ENCODE measurements around the gene ADARB1.

Gene ADARB1

DNA sequence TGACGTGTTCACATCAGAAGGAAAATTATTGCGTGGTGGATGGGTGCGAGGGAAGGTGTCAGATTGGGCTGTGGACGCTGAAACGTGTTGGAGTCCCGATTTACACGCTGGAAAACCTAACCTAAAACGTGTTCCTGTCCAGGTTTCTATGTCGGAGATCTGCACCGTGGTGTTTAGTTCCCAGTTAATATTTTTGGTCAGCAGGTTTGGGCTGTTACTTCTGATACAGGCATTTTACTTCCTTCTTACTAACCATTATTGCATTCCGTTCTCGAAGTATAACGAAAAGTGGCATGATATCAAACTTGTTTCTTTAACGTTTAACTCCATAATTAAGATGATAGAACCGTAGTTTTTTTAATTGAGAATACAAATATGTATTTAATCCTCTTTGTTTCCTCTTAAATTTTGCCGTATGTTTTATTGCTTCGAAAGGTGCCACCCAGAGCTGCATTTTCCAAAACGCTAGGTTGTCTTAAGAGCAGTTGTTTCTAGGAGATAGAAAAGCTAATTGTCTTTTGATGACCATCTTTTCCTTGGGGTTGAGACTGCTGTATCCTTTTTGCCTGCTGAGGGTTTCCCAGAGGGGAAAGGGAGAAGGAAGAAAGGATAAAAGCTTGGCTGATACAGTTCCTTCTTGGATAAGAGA, 1.3 kb downstream of the ADARB1 start:
- DNase-seq (ENCODE audit: low read depth), result no peak

DNA sequence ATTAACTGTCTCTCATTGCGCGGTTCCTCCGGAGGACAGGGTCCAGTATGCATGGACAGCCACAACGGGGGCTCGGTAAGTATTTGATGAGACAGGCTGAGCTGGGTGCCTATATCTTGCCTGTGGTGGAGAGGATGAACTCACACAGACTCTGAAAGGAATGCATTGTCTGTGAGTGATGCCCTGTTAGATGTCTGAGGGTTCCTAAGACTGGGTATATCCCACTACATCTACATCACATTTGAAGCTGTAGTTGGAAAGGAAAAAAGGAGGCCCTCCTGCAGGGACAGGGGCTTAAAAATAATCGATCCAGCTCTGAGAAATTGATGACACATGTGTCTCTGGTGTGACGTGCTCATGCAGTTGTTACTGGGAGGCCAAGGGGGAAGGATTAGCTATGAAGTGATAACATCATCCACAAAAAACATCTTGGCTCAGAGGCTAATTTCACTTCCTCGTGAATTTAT, 1.9 kb downstream of the ADARB1 start:
- DNase-seq (ENCODE audit: low read depth), result no peak

DNA sequence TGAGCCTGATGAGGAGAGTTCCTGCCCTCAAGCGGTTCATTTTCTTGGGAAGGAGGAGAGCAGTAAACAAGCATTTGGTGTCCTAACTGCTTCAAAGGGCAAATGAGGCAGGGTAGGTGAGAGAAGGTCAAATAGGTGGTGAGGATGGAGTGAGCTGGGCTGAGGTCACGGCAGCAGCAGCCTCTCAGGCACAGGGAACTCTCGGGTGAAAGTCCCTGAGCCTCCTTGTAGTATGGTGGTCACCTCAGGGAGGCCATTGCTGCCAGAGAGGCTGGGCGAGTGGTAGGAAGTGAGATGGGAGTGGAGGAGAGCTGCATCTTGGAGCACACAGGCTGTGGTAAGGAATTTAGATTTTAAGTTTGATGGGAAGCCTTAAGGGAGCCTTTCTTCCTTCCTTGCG, 4.0 kb downstream of the ADARB1 start:
- DNase-seq (ENCODE audit: low read depth), result no peak

DNA sequence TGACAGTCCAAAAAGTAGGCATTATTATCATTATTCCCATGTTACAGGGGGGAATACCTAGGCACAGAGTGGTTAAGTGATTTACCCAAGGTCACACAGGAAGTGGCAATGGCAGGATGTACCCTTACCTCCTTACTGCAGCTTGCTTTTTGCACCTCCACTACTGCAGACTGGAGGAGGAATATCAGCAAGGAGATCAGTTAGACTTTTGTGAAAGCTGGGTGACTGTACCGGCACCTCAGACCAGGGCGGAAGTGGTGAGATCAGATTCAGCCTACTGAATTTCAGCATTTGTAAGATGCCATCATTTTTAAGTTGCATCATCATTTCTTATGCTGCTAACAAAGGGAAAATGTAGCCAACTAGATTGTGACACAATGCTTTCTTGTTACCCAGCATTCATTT, 4.5 kb downstream of the ADARB1 start:
- DNase-seq (ENCODE audit: low read depth), result peak; percentile 44

DNA sequence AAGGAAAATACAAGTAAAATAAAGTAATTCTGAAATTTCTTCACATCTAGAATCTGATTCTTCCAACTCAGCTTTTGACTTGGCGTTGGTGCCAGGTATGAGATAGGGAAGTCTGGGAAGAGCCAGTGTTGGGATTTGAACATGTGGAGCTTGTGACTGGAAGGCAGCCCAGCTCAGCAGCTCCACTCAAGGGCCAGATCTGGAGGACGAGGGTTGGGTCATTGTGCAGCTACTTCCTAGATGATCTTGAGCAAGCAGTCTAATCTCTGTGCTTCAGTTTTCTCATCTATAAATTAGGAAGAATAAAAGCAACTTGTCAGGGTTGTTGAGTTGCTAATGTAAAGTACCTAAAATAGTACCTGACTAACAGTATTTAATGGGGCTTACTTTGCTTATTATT, 5.0 kb downstream of the ADARB1 start:
- no peak for DNase-seq (ENCODE audit: low read depth)

DNA sequence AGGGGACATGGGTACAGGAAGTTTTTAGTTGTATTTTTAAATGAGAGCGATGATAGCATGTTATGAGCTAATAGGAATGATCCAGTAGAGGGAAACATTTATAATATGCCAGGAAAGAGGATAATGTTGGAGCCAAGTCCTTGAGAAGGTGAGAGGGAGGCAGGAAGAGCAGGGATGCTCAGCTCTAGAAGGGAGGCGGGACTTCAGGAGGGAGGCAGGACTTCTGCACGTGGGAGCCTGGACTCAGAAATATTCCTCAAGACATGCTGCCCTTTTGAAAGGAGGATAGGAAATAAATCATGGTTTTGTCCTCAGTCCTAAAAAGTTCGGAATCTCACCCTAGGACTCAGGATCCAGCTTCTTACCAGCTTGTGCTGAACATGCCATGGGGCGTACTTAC, 5.9 kb downstream of the ADARB1 start:
- no peak for DNase-seq (ENCODE audit: low read depth)

DNA sequence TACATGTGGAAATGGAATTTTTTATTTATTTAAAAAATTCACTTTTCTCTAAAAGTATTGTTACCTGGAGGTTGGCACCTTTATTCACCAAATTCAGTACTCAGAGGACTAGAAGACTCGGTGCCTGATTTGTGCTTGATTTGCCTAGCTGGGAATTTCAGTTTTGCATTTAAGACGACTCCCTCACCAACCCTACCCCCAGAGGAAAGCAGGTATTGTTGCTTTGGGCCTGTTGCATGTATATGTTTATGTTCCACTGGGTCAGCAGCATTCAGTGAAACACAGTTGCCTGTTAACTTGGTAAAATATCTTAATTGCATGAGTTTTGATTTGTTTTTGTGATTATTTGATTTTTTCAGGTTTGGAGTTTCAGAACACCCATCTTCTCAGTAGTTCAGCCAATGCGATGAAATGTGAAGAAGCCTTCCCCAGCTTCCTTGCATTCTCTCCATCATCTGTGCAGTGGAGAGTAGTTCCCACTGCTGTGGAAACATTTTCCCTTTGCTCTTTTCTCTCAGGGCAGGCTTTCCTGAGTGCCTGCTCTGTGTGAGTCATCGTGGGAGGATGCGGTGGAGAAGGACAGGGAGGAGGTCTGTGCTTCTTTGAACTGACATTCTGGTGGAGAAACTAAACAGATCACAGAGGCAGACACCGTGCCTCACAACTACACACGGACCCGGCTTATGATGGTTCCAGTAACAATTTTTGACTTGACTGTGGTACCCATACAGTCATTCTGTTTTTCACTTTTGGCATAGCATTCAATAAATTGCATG, 6.4 kb downstream of the ADARB1 start:
- no peak for DNase-seq (ENCODE audit: low read depth)

DNA sequence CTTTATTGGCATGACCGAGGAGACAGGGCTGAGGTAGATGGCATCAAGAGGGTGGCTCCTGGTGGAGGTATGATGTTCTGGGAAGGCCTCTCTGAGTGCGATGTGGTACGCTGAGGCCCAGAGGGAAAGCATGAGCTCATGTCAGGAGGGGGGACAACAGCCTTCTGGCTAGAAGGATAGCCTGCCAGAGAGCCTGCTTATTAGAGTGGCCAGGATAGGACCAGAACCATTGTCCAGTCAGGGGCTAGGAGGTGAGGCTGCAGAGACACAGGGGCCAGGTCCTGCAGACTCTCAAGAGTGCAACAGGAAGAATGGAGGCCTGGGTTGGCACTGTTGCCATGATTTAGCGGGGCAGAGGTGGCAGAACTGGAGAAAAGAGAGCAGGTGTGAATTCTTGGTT, 7.3 kb downstream of the ADARB1 start:
- no peak for DNase-seq (ENCODE audit: low read depth)

DNA sequence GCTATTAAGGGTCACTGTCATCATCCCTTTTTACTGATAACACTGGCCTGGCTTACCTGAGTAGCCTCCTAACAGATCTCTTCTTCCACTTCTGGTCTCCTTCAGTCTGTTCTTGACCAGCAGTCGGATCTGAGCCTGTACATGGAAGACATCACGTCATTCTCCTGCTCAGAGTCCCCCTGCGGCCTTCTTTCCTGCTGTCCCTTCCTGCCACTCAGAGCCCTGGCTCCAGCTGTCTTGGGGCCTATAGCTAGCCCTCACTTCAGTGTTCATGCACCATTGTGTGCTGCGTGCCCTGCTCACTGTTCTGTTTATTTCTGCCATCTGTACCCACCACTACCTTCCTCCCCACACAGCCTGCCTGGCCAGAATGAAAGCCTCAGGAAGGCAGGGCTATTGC, 8.4 kb downstream of the ADARB1 start:
- DNase-seq (ENCODE audit: low read depth), result no peak

DNA sequence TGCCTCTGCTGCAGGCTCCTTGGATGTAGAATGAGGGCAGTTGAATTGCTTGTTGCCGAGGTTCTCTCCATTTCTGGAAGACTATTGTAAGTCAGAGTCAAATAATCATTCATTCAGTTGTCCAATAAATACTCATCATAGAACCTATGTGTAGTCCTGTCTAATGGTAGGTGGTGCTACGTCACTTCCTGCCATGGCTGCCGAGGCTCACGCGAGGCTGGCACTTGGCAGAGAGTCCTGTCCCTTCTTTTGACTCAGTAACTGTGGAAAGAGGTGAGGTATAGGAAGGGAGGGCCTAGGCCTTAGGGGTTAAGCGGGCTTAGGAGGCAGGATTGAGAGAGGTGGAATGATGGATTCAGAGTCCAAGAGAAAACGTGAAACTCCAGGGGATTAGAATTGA, 9.7 kb downstream of the ADARB1 start:
- no peak for DNase-seq (ENCODE audit: low read depth)

DNA sequence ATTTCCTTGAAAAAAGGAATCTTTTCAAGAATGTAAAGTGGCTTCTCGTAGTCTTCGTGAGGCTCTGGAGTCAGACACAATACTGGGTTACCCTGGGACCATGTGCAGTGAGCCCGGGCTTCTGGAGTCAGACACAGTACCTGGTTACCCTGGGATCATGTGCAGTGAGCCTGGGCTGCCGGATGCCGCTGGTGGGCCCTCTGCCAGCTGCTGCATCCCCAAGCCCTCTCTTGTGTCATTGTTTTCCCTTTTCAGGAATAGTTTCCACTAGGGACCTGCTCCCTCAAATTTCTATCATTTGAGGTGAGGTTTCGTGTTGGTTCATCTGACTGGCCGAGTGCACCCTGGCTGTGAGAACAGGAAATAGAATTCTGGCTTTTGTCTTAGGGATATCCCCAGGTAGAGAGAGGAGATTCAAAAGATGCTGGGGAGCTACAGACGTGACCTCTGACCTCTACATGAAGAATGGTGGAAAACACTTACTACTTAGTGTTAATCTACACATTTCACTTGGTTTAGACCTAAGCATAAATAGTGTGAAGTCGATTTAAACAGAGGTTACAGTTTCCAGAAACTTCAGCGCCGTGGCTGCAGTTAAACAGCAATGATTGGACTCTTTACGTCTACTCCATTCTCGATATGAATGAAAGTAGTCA, 10.6 kb downstream of the ADARB1 start:
- DNase-seq (ENCODE audit: low read depth), result no peak

DNA sequence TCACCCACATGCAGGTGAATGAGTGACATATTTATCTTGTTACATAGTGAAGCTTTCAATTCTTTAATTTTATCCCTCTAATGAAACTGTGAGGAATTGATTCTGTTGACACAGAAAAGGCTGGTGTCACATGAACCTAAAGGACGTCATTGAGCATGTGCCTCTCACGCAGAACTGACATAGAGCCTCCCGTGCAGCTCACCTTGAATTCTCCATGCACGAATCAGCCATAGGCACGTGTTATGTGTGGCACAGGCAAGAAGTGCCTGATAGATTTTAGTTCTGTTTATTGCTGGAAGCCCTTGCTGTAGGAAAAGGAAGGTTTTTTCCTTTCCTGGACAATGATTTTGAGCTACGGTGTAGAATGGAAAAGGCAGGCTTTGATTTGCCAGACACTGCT, 11.3 kb downstream of the ADARB1 start:
- no peak for DNase-seq (ENCODE audit: low read depth)

DNA sequence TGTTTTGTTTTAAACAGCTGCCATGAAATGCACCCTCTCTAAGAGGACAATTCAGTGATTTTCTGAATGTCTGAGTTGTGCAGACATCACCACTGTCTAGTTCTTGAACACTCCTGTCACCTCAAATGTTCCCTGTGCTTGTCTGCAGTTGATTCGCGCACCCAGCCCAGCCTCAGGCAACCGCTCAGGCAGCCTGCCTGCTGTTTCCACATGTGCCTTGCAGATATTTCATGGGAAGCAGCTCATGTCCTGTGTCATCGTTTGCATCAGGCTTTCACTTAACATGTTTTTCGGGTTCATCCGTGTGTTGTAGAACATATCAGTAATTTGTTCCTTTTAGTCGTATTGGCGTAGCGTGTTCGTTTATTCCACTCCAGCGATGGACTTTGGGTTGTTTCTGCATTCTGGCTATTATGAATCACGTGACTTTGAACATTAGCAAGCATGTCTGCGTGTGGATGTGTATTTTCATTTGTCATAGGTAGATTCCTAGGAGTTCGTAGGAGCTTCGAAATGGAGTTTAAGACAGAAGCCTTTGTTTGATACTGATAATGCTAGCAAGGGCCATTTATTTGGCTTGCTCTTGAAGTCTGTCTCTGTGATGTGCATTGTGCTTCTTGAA, 12.1 kb downstream of the ADARB1 start:
- DNase-seq (ENCODE audit: low read depth), result no peak

DNA sequence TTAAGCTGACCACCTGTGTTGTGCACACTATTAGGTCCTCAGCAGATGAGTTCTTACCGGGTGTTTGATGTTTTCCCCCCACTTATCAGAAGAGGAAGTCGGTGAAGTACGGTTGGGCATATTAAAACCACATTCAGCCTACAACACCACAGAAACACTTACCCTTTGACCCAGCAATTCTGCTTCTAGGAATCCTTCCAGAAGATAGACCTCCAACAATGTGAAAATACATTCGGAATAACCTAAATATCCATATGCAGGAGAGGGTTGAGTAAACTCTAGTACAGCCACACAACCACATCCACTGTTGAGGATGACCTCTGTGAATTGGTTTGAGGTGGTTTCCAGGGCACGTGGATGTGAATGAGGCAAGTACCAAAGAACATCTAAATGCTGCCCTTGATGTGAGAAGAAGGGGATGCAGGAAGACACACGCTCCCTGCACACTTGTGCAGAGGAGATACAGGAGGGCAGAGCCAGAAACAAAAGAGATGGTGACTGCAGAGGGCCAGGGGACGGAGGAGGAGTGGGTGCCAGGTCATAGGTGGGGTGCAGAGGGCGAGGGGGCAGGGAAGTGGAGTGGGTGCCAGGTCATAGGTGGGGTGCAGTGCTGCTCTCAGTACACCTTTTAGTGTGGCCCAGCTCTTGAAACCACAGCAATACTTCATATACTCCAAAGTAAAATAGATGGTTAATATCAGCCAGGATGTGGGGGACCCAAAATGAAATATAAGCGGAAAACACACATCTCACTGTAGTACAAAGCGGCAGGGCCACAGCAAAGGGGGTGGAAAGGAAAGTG, 12.8 kb downstream of the ADARB1 start:
- no peak for DNase-seq (ENCODE audit: low read depth)

DNA sequence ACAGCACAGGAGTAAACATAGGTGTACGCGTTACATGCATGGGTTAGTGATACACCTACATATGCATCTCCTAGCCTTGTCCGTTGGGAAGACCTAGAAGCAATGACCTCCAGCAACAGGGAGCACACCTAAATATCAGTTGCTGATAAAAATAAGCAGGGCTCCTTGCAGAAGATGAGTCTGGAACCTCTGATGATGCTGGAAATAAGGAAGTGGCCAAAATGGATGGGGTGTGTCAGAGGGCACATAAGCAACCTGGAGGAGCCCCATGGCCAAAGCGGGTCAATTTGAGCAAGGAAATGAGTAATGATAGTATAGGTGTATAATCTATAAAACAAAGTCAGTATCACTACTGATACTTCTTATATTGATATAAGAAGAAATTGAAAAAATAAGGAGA, 13.7 kb downstream of the ADARB1 start:
- DNase-seq (ENCODE audit: low read depth), result no peak

DNA sequence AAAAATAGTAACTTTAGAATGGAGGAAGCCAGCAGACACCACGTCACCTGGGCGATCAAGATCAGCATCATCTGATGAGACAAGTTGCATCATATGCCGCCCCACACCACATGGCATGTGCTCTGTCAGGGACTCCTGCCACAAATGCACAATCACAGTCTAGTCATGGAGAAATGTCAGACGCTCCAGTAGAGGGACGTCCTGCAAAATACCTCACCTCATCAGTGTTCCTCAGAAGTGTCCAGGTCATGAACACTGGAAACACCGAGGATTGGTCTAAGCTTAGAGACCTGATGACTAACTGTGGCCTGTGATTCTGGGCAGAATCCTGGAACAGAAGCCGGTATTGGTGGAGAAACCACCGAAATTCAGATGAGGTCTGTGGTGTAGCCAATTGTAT, 14.3 kb downstream of the ADARB1 start:
- no peak for DNase-seq (ENCODE audit: low read depth)

DNA sequence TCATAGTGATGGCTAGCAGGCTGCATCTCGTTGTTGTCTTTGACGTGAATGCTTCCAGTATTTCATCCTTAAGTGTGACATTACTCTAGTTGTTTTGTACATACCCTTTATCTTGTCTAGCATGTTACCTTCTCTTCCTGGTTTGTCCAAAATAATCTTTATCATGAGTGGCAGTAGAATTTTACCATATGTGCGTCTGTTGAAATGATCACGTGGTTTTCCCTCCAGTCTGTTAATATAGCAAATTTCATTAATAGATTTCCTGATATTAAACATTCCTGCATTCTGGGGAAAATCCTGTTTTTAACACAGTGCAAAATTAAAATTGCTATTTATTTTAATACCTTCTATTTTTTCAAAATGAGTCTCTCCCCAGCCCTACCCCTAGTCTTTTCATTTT, 15.6 kb downstream of the ADARB1 start:
- DNase-seq (ENCODE audit: low read depth), result no peak

DNA sequence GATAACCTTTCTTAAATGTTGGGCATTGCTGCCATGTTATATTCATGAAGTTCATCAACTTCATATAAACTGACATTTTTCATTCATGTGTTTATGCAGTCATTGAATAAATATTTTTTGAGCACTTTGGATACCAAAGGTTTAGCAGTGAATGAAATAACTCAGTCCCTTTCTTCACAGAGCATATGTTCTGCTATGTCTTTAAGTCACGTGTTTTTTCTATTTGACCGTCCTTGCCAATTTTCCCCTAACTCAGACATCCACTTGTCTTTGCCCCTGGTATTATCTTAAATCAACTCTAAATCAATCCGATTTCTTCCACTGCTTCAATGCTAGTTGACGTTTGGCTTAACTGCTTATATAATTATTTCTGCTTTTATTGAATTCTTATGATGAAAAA, 16.6 kb downstream of the ADARB1 start:
- no peak for DNase-seq (ENCODE audit: low read depth)

DNA sequence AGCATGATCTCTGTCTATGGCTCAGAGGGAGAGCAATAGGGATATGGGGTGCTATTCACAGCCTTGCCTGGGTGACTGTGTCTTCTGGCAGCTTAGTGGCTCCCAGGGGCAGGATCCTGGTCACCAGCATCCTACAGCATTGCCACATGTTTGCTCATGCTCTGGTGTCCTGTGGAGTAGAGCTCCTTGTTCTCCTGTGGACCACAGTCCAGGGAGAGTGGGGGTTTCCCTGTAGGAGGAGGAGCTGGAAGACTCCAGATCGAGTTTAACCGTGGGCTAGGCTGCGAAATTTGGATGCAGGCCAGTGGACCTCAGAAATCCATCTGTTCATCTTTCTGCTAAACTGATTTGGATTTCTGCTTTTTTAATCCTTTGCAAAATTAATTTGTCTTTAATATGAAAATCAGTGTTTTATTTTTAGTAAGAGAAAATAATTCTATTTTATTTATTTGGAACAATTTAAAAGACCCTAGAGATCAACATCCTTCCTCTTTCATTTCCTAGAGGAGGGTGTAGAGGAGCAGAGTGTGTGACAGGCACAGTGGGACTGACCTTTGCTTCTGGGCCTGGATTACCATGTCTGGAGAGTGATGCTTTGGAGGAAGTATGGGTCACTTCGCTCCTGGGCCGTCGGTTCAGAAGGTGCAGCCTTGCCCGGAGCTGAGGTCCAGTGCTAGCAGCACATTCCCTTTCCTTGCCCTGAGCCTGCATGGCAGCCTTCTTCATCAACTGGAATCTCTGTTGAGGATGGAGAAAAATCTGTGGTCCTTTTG, 17.4 kb downstream of the ADARB1 start:
- no peak for DNase-seq (ENCODE audit: low read depth)

DNA sequence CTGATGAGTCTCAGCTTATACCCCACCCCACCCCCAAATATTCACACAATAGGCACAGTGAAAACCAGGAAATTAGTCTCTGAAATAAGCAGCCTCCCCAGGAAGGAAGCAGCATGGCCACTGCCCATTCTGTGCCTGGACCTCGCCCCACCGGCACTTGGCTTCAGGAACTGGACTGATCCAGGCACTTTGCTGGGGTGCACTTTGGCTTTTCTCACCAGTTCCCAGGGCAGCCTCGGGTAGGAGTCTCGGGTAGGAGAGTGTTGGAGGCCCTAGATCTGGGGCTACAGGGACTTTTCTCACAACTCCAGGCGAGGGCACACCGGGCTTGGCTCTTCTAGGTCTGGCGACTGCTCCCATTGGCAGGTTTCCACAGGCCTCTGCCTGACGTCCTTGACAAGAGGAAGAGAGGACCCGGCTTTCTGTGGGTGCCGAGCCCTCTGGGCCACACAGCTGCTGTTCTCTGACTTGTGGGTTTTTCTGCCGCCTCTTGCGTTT, 18.7 kb downstream of the ADARB1 start:
- DNase-seq (ENCODE audit: low read depth), result no peak

DNA sequence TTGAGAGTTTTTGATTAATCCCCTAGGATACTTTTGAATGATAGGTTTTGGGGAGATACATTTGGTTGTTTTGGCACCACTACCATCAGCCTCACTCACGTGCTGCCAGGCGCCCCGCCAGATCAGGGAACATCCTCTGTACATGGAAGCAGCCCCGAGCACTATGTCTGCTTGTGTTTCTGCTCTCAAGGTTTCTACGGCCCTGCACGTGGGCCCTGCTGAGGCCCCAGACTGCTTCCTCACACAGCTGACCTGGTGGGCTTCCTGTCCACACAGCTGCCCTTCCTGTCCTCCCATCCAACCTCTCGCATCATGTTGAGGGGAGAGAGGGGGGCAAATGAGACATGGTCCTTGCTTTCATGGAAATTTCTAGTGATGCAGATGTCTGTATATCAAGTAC, 20.0 kb downstream of the ADARB1 start:
- DNase-seq (ENCODE audit: low read depth), result no peak

Measured in stimulated activated CD8-positive, alpha-beta memory T cell treated with anti-CD3 and anti-CD28 coated beads, Interleukin-4, amount 100 ng/mL, for 24 hours (primary cell).